PC-9 (cell line): ENCODE measurements around the gene GEMIN5. TPM values are rescaled to one million over a fixed set of nuclear protein-coding genes. Genes with fewer than 3 reads are reported as not detected.
"Not testable (repeated sequence)": the region's sequence is repeated elsewhere in the genome, so short reads cannot be mapped to it uniquely, and the experiment has no call there.

Experiments used
- BruUV-seq: library from RNA; stranded (reverse); fragments of 400-500 nt; replicated peaks from 2 replicates; lab custom pipeline; 2021; lab: Mats Ljungman, UMichigan
- CTCF ChIA-PET: fragments of 300-600 bp; sonication (Branson Sonifier 250); formaldehyde crosslinking; loops from one replicate; lab custom pipeline; 2022; ENCODE audit warnings: antibody characterized with exemption; lab: Charles Lee
- POLR2A ChIA-PET: fragments of 300-600 bp; sonication (Branson Sonifier 250); formaldehyde crosslinking; loops from one replicate; lab custom pipeline; 2022; ENCODE audit warnings: antibody characterized with exemption; ENCODE audit not compliant: unreplicated experiment; lab: Charles Lee
- DNase-seq, 2 experiments: peaks; one replicate each; pipeline versions ENCODE4 v3.0.0 to v3.0.0-alpha.2; 2015 to 2022; ENCODE audit warnings: mixed read lengths in 1 of 2
- H2AFZ ChIP-seq: fragments of 200-600 bp; sonication (generic); 2 replicates; pipeline ENCODE4 v1.8.1; 2017; ENCODE audit warnings: antibody characterized with exemption
- H3F3A ChIP-seq: fragments of 200-600 bp; sonication (generic); 2 replicates; pipeline ENCODE4 v1.8.1; 2017; ENCODE audit warnings: antibody characterized with exemption, mild to moderate bottlenecking, low read depth; ENCODE audit not compliant: insufficient read depth
- H3K27ac ChIP-seq: fragments of 200-600 bp; sonication (generic); 2 replicates; pipeline ENCODE4 v1.6.1; 2016; ENCODE audit warnings: mixed run types
- H3K27me3 ChIP-seq: fragments of 200-600 bp; sonication (generic); 2 replicates; pipeline ENCODE4 v1.6.1; 2016; ENCODE audit warnings: low read depth, mixed run types; ENCODE audit not compliant: insufficient read depth
- H3K36me3 ChIP-seq: fragments of 200-600 bp; sonication (generic); 2 replicates; pipeline ENCODE4 v1.6.1; 2016; ENCODE audit warnings: low read depth, mixed run types
- H3K4me1 ChIP-seq: fragments of 200-600 bp; sonication (generic); replicated peaks from 2 replicates; pipeline ENCODE4 v1.6.1; 2016; ENCODE audit warnings: mixed run types; ENCODE audit not compliant: insufficient read depth
- H3K4me2 ChIP-seq: fragments of 200-600 bp; sonication (generic); 2 replicates; pipeline ENCODE4 v1.6.1; 2017; ENCODE audit warnings: mixed run types
- H3K4me3 ChIP-seq: fragments of 200-600 bp; sonication (generic); 2 replicates; pipeline ENCODE4 v1.6.1; 2016; ENCODE audit warnings: mixed run types
- H3K79me2 ChIP-seq: fragments of 200-600 bp; sonication (generic); 2 replicates; pipeline ENCODE4 v1.6.1; 2017; ENCODE audit warnings: low read depth, mixed run types
- H3K9me2 ChIP-seq: fragments of 200-600 bp; sonication (generic); 2 replicates; pipeline ENCODE4 v1.8.1; 2017; ENCODE audit warnings: mild to moderate bottlenecking; ENCODE audit not compliant: insufficient read depth
- H3K9me3 ChIP-seq: fragments of 200-600 bp; sonication (generic); 2 replicates; pipeline ENCODE4 v1.8.1; 2016; ENCODE audit warnings: low read depth; ENCODE audit not compliant: insufficient read depth
- H4K20me1 ChIP-seq: fragments of 200-600 bp; sonication (generic); 2 replicates; pipeline ENCODE4 v1.8.1; 2017; ENCODE audit not compliant: insufficient read depth
- EZH2 ChIP-seq: fragments of 200-600 bp; sonication (generic); IDR thresholded peaks from 2 replicates; pipeline ENCODE4 v1.8.0; 2017; ENCODE audit warnings: antibody characterized with exemption, low read depth
- intact Hi-C: fragments of 100-400 bp; cut with micrococcal nuclease; formaldehyde crosslinking; loops from one replicate; pipeline ENCODE4 v1.10.0; 2022; ENCODE audit not compliant: unreplicated experiment
- total RNA-seq: library from RNA; stranded (reverse); gene quantifications from 2 replicates; pipeline ENCODE4 v1.2.3, GENCODE V29; 2021
- TF ChIP-seq, protein P1 (sequence below): fragments of 200-600 bp; sonication (generic); conservative IDR thresholded peaks from 2 replicates; pipeline ENCODE4 v1.6.1; 2017; ENCODE audit warnings: mixed run types, antibody characterized with exemption, mild to moderate bottlenecking, moderate library complexity

Gene GEMIN5
- total RNA-seq, 1 experiment from 2014 or later, result 18.6 TPM

DNA sequence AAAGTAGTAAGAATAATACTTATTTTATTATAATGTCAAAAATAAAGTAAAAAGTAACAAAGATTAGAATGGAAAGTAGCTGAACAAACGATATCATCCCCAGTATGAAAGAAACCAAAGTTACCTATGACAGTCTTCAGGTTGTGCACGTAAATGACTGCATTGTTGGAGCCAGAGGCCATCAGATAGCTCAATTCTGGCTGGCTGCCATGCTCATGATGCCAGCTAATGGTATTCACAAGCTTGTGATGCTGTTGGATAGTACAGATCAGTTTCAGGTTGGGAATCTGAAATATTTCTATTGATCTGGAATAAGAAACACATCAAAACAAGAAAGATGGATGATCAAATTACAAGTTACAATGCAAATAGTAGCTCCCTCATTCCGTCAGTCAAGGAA, 21.1 kb downstream of the GEMIN5 start:
- no peaks in the 10 kb centered on the region for H3F3A ChIP-seq
- H3K27ac ChIP-seq, result no peak overlapping the region
- H3K79me2 ChIP-seq, result no peaks in the 10 kb centered on the region
- no peak overlapping the region for H3K4me3 ChIP-seq
- no peak for DNase-seq
- no peaks in the 10 kb centered on the region for H3K9me3 ChIP-seq
- H3K36me3 ChIP-seq, result peaks cover 49% of the 10 kb centered on the region
- no peak overlapping the region for H3K4me2 ChIP-seq
- no peaks in the 10 kb centered on the region for H3K27me3 ChIP-seq
- intact Hi-C loops, result no loop called here
- TF ChIP-seq, protein P1, sequence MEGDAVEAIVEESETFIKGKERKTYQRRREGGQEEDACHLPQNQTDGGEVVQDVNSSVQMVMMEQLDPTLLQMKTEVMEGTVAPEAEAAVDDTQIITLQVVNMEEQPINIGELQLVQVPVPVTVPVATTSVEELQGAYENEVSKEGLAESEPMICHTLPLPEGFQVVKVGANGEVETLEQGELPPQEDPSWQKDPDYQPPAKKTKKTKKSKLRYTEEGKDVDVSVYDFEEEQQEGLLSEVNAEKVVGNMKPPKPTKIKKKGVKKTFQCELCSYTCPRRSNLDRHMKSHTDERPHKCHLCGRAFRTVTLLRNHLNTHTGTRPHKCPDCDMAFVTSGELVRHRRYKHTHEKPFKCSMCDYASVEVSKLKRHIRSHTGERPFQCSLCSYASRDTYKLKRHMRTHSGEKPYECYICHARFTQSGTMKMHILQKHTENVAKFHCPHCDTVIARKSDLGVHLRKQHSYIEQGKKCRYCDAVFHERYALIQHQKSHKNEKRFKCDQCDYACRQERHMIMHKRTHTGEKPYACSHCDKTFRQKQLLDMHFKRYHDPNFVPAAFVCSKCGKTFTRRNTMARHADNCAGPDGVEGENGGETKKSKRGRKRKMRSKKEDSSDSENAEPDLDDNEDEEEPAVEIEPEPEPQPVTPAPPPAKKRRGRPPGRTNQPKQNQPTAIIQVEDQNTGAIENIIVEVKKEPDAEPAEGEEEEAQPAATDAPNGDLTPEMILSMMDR, result no peak
- no peak for TF ChIP-seq EZH2
- H3K9me2 ChIP-seq, result no peaks in the 10 kb centered on the region
- H4K20me1 ChIP-seq, result peaks cover 8% of the 10 kb centered on the region; the same call in 1 of the 2 replicates
- BruUV-seq, result no TSS peak
- ChIA-PET CTCF (no interaction called here), POLR2A (interaction anchor here (0.6 to 0.7 kb wide), 3 partner anchors 19 to 392 kb away, joined by 3 to 5 read pairs (median 4); no protein-coding TSS in a partner anchor)
- H2AFZ ChIP-seq, result no peak overlapping the region
- no peaks in the 10 kb centered on the region for H3K4me1 ChIP-seq

DNA sequence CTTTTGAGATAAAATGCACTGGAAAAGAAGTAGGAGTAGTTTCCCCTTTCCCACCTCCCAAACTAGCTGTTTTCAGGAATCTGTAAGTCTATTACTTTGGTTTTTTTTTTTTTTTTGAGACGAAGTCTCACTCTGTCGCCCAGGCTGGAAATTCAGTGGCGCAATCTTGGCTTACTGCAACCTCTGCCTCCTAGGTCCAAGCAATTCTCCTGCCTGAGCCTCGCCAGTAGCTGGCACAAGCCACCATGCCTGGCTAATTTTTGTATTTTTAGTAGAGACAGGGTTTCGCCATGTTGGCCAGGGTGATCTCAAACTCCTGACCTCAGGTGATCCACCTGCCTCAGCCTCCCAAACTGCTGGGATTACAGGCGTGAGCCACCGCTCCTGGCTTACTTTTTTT, 32.4 kb downstream of the GEMIN5 start:
- not testable (repeated sequence) for BruUV-seq

GRCh38 chr5:154901913-154902312, 36.1 kb downstream of the GEMIN5 start:
- TF ChIP-seq, protein P1, result no peak
- TF ChIP-seq EZH2, result no peak
- Histone ChIP-seq H3K79me2 (no peaks in the 10 kb centered on the region), H3K27me3 (no peaks in the 10 kb centered on the region), H3K36me3 (peaks cover 56% of the 10 kb centered on the region), H3K9me2 (no peaks in the 10 kb centered on the region), H3K4me2 (no peak overlapping the region), H2AFZ (no peak overlapping the region), H3K4me1 (no peaks in the 10 kb centered on the region), H3K27ac (no peak overlapping the region), H3K9me3 (no peaks in the 10 kb centered on the region), H4K20me1 (no peaks in the 10 kb centered on the region), H3K4me3 (no peak overlapping the region), H3F3A (no peaks in the 10 kb centered on the region)
- ChIA-PET CTCF (no interaction called here), POLR2A (no interaction called here)
- intact Hi-C loops, result no loop called here
- BruUV-seq, result no TSS peak
- no peak for DNase-seq

More for the DNA sequence above, 32.4 kb downstream of the GEMIN5 start:
- H3K9me2 ChIP-seq, H2AFZ ChIP-seq, H3K27me3 ChIP-seq, H3F3A ChIP-seq, H3K4me3 ChIP-seq, DNase-seq, H3K4me2 ChIP-seq, H3K27ac ChIP-seq, H3K4me1 ChIP-seq, H3K9me3 ChIP-seq, intact Hi-C loops, POLR2A ChIA-PET, H4K20me1 ChIP-seq, H3K79me2 ChIP-seq: not testable (repeated sequence)
- H3K36me3 ChIP-seq, result peaks cover 34% of the 10 kb centered on the region
- CTCF ChIA-PET, result interaction anchor here (0.7 kb wide), 1 partner anchor 47 kb away, joined by 3 read pairs; the partner anchor contains the start of gene CNOT8

DNA sequence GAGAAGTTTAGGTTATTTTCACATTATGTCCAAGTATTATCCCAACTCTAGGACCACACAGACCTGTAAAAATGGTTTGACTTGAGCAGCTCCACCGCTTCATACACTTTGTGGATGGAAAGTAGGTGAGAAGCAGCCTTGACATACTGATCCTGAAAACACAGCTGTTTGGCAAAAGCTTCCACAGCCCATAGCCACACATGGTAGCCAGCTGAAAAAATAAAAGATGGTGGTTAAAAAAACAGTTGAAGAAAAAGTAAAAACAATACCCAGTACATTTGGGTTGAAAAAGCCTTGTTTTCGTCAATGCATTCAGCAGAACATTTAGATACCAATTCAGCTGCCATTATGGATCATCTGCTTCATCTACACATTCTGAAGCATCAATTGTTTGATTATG, 36.7 kb downstream of the GEMIN5 start:
- Histone ChIP-seq H3K27me3 (no peaks in the 10 kb centered on the region), H3K4me3 (no peak overlapping the region), H3F3A (no peaks in the 10 kb centered on the region; the same call in 1 of the 2 replicates), H4K20me1 (no peaks in the 10 kb centered on the region), H3K9me2 (no peaks in the 10 kb centered on the region), H3K36me3 (peaks cover 56% of the 10 kb centered on the region), H3K79me2 (no peaks in the 10 kb centered on the region), H3K4me2 (no peak overlapping the region), H3K4me1 (no peaks in the 10 kb centered on the region), H3K9me3 (no peaks in the 10 kb centered on the region), H3K27ac (no peak overlapping the region), H2AFZ (no peak overlapping the region)
- intact Hi-C loops, result no loop called here
- BruUV-seq, result no TSS peak
- DNase-seq, result no peak
- CTCF ChIA-PET, result no interaction called here
- no peak for TF ChIP-seq EZH2
- TF ChIP-seq, protein P1, result no peak
- POLR2A ChIA-PET, result no interaction called here
